ENCODE results near the gene OR13A1.
"Not testable (repeated sequence)": the region's sequence is repeated elsewhere in the genome, so short reads cannot be mapped to it uniquely, and the experiment has no call there.

DNA sequence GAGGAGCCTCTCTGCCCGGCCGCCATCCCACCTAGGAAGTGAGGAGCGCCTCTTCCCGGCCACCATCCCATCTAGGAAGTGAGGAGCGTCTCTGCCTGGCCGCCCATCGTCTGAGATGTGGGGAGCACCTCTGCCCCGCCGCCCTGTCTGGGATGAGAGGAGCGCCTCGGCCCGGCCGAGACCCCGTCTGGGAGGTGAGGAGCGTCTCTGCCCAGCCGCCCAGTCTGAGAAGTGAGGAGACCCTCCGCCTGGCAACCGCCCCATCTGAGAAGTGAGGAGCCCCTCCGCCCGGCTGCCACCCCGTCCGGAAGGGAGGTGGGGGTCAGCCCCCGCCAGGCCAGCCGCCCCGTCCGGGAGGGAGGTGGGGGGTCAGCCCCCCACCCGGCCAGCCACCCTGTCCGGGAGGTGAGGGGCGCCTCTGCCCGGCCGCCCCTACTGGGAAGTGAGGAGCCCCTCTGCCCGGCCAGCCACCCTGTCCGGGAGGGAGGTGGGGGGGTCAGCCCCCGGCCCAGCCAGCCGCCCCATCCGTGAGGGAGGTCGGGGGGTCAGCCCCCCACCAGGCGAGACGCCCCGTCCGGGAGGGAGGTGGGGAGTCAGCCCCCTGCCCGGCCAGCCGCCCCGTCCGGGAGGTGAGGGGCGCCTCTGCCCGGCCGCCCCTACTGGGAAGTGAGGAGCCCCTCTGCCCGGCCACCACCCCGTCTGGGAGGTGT, 55.5 kb downstream of the OR13A1 start:
- TF ChIP-seq, protein P1, sequence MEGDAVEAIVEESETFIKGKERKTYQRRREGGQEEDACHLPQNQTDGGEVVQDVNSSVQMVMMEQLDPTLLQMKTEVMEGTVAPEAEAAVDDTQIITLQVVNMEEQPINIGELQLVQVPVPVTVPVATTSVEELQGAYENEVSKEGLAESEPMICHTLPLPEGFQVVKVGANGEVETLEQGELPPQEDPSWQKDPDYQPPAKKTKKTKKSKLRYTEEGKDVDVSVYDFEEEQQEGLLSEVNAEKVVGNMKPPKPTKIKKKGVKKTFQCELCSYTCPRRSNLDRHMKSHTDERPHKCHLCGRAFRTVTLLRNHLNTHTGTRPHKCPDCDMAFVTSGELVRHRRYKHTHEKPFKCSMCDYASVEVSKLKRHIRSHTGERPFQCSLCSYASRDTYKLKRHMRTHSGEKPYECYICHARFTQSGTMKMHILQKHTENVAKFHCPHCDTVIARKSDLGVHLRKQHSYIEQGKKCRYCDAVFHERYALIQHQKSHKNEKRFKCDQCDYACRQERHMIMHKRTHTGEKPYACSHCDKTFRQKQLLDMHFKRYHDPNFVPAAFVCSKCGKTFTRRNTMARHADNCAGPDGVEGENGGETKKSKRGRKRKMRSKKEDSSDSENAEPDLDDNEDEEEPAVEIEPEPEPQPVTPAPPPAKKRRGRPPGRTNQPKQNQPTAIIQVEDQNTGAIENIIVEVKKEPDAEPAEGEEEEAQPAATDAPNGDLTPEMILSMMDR (IDR thresholded peaks at IDR 0.05; ENCODE audit: insufficient read depth, low read length, poor library complexity, severe bottlenecking): not testable (repeated sequence)
- TF ChIP-seq EZH2phosphoT487 (conservative IDR thresholded peaks at IDR 0.05; ENCODE audit: low read length): not testable (repeated sequence)
